HK-2 (cell line): Measurements from ENCODE around the gene OR4D2.

Experiments used
- DNase-seq: peaks from one replicate; pipeline ENCODE4 v3.0.0-alpha.2; 2018; ENCODE audit not compliant: unreplicated experiment

OR4D2 gene

DNA sequence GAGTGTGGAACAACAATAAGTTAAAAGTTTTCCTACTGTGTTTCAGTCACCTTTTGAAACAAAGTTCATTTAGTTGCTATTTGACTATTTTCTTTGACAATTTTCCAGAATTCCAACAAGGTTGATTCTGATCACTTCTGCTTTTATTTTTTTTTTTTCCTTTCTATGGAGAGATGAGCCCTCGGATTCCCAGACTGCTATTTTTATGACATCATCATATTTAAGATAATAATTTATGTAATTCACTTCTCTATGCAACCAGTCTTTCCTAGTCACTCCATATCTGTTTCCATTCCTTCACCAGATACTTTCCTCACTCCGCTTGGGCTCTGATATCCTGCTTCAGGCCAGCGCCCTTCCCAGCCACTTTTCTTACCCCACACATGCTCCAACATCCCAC, 8.1 kb downstream of the OR4D2 start:
- DNase-seq, result no peak

DNA sequence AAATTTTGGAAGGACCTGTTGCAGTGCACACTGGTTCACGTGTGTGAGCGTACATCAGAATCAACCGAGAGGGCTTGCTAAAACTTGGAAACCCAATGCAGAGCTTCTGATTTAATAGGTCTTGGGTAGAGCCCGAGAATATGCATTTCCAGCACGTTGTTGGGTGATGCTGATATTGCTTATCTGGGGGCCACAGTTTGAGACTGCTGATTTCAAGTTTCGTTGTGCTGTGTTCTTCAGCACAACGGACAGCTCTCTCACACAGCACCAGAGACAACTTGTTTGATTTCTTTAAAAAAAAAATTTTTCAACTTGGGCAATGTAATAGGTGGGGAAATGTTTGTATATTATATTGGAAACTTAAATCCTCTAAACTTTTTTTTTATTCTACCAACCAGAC, 9.4 kb downstream of the OR4D2 start:
- no peak for DNase-seq

- DNase-seq, result no peak
These were observed 15.0 kb downstream of the OR4D2 start for GRCh38 chr17:58181796-58182195.

DNA sequence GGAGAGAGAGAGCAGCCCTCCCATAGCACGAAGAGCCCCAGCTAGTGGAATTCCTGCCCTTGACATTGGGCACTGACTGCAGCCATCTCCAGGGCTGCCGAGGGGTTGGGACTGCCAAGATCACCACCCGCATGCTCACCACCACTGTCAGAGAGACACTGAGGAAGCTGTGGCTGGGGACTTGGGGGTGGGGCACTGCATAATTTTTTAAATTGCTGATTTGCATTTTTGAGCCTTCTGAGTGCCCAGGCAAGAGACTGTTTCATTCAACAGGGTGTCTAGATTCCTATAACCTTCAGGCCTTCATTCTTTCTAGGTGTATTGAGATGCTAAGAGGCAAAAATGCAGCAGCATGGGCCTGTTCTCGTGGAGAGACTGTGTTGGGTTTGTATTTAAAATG, 16.7 kb downstream of the OR4D2 start:
- DNase-seq, result no peak

DNA sequence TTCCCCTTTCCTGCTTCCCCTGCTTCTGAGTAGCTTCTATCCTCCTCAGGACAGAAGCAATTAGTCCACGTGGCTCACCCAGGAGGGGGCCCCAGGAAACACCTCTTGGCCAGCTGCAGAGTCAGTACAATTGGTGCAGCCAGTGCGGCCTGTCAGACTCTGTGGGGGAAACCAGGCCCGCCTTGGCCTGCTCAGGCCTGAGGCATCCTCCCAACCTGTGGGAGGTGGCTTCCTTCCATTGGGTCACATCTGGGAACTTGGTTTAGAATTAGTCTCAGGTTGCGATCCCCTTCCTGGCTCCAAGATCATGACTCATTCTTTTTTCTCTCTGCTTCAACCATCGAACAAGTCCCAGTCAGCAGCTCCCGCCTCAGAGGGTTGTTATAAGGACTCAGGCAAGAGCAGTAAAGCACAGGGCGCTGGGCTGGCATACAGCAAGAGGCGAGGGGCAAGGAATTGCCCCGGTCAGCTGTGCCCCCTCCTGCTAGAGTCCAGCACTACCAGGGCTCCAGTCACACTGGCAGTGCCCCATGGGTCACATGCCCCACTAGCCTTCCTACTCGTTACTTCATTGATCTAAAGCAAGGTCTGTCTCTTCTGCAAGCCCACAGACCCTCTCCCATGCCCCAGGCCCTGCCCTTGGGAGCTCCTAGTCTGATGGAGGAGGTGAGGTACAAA, 17.7 kb downstream of the OR4D2 start:
- peak; percentile 42 for DNase-seq

DNA sequence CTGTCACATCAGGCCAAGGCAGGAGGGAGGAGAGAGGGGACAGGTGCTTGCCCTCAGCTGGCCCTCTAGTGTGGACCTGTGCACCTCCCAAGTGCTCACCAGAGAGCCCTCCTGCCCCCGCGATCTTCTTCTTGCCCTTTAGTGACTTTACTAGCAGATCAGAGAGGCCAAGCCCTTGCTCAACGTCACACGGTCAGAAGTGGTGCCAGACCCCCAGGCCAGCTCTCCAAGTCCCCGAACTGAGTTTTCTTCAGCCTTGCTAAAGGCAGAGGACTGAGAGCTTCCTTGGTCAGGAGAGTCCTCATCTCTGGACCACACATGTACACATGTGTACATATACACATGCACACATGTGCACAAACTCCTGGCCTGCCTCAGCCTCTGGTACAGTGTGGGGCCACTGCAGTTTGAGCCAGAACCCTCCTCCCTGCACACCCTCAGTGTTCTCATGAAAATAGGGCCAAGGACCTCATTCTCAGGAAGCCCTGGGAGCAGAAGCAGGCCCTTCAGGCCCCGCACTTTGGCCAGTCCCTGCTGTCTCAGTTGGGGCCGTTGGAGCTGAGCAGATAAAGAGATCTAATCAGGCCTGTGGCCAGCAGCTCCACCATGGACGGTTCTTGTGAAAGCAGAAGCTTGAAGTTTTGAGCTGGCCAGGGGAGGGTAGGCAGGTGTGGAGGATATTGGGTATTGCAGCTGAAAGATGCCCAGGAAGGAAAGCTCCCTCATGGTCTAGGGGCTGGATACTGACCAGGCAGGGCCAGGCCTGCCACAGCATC, 18.4 kb downstream of the OR4D2 start:
- no peak for DNase-seq

GRCh38 chr17:58186591-58186990, 19.8 kb downstream of the OR4D2 start:
- no peak for DNase-seq

GRCh38 chr17:58187063-58187462, 20.3 kb downstream of the OR4D2 start:
- DNase-seq, result no peak

DNA sequence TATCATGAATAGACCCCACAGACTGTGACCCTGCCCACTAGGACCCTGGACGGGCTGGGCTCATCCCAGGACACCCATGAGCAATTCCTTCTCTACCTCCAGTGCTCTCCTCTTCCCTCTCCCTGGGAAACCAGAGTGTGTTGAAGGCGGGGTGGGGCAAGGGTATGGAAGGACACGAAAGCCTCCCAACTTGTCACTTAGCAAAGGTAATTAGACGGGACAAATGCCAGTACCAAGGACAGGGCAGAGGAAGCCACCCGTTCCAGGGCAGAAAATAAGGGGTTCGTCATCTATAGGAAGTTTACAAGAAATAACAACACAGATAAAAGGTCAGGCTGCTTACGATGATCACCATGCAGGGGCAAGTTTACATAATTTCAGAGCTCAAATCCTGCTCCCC, 20.9 kb downstream of the OR4D2 start:
- DNase-seq, result no peak

DNA sequence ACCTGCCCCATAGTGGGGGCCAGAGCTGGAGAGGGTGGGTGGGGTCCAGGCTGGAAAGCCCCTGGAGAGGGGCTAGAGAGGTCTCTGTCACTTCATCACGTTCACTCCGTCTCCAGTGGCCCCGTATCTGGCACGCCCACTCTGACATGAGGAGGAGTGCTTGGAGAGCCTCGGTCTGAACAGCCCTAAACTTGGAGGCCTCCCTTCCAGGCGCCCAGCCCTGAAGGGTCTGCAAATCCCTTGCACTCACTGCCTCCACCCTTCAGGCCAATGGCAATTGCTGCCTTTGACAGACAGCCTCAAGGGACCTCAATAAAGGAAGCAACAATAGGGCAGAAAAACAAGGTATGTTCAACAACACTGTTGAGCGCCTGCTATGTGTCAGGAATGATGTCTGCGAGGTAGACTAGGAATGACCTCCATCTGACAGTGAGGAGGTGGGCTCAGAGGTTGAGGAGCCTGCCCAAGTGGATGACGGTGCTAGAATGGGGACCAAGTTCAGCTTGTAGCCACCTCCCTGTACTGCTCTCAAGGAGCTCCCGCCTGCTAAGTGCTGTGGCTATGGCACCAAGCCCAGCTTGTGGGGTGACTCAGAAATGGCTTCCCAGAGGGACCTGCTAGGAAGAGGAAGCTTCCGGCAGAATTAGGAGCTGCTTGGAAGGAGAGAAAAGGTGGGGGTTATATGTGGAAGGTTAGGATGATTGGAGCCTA, 22.8 kb downstream of the OR4D2 start:
- DNase-seq, result peak; percentile 72

DNA sequence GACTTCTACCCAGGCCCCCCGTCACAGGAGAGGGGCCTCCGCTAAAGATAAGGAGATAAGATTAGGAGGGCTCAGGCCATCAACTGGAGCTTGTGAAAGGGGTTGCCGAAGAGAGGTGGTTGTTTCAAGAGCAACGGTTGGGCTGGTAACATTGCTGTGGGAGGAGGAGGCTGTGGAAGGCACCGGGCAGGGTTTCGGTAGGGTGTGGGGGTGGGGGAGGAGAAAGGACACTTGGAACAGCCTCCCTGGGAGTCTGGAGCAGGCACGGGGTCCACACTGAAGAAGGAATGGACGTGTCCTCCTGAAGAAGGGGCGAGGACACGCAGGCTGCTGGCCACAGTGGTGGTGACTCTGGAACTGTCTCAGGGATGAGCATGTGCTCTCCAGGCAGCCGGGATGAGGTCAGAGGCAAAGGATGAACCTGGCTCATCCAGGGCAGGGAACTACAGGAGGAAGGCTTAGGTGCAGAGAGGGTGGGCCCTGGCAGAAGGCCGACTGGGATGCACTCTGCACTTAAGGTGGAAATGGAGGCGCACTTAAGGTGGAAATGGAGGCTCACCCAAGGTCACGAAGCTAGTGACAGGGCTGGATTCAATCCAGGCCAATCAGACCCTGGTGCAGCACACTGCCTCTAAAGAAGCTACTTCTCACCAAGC, 24.6 kb downstream of the OR4D2 start:
- DNase-seq, result no peak

DNA sequence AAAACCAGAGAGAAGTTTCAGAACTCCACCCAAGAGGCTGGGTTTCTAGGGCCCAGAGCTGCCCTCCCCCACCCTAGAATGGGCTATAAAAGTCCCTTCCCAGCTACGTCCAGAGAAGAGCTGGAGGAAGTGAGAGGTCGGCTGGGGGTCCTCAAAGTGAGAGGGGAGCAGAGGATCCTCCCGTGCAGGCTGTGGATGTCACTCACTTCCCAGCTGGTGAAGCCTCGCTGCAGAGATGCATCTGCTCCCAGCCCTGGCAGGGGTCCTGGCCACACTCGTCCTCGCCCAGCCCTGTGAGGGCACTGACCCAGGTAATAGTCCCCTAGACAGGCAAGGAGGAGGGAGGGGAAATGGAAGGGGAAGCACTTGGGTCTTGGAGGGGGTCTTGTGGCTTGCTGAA, 25.8 kb downstream of the OR4D2 start, which contains the start of gene EPX:
TSS of gene EPX (plus strand) at position 115 of the 400 bp plus-strand sequence. CDS start at position 236, 121 bp downstream.
- DNase-seq, result no peak

DNA sequence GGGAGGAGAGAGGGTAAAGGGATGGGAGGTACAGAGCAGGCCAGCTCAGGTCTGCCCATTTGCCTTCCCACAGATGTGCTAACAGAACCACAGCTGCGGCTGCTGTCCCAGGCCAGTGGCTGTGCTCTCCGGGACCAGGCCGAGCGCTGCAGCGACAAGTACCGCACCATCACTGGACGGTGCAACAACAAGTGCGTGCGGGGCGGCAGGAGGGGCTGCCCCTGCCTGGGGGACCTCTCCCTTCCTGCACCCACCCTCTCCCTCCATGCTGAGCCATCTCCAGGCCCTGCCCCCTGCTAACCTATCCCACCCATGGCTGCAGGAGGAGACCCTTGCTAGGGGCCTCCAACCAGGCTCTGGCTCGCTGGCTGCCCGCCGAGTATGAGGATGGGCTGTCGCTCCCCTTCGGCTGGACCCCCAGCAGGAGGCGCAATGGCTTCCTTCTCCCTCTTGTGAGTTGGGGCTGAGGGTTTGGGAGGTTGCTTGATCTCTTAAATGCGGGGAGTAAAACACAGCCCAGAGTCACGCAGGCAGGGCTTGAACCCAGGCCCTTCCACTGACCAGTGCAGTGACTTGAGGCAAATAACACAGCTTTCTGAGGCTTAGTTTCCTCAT, 27.0 kb downstream of the OR4D2 start:
- no peak for DNase-seq

DNA sequence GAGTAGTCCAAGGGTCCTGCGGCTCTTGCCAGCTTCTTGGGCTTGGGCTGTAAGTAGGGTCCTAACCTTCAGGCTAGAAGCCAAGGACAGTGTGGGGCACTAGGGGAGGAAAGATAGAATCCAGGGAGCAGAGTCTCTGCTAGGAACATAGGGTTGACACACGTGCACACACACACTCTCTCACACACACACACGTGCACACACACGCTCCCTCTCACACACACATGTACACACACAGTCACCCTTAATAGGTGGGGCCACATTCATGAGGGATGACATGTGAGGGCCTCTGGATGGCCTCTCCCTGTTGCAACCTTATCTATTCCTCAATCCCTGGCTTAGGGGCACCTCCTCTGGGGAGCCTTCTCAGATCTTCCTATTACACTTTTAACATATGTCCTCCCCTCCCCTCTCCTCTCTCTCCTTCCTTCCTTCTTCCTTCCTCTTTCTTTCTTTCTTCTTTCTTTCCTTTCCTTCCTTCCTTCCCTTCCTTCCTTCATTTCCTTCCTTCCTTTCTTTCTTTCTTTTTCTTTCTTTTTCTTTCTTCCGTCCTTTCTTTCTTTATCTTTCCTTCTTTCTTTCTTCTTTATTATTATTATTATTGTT, 28.8 kb downstream of the OR4D2 start:
- DNase-seq, result no peak

GRCh38 chr17:58196610-58197009, 29.8 kb downstream of the OR4D2 start:
- DNase-seq, result no peak

GRCh38 chr17:58200024-58200633, 33.3 kb downstream of the OR4D2 start:
- peak; percentile 59 for DNase-seq

GRCh38 chr17:58202859-58203258, 36.1 kb downstream of the OR4D2 start:
- DNase-seq, result no peak

- DNase-seq, result no peak
These were observed 38.0 kb downstream of the OR4D2 start for GRCh38 chr17:58204796-58205195.

DNA sequence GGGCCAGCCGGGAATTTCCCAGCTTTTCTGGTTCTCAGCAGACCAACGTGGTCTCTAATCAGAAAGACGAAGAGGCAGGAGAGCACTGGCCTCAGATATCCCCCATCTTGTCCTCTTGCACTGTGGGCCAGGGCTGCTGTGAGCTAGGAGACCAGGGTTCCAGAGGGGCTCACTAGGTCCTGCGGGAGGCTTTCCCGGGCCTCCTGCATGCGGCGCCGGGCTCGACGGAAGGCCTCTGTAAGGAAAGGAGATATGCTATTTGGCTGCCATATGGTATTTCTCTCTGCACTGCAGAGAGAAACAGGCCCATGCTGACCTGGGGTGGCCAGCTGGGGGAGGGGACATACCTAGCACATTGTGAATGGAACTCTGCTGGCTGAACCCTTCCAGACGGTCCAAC, 39.2 kb downstream of the OR4D2 start:
- no peak for DNase-seq

DNA sequence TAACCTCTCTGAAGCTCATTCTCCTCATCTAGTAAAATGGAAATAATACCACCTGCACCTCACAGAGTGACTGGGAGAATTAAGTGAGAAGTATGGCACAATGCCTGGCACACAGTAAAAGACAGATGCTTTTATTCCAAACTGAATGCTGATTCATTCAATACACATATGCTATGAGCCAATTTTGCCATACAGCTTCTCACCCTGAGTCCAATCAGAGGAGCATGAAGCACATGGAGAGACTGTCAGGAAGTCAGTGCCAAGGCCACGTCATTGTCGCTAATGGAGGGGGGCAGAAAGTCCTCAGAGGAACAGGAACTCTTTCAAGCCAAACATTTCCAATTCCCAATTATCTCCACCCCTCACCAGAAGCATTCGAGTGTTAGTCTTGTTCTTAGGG, 40.7 kb downstream of the OR4D2 start:
- DNase-seq, result no peak

- DNase-seq, result no peak
These were observed 41.6 kb downstream of the OR4D2 start for GRCh38 chr17:58208344-58208743.
